ENCODE data around the gene ROR2.
"Not testable (repeated sequence)": the region's sequence is repeated elsewhere in the genome, so short reads cannot be mapped to it uniquely, and the experiment has no call there.

Gene ROR2

GRCh38 chr9:91949946-91950664 lies at the start of gene ROR2:
TSS of gene ROR2 (minus strand) at chr9:91950228.
- H3K27me3 Mint-ChIP-seq, result peaks cover 83% of the 10 kb centered on the region
- H3K4me1 Mint-ChIP-seq (ENCODE audit: low read depth), result peaks cover 10% of the 10 kb centered on the region
- no peaks in the 10 kb centered on the region for H3K36me3 Mint-ChIP-seq (ENCODE audit: low read depth)
- H3K27ac Mint-ChIP-seq, result no peak within 1 kb of the TSS
- intact Hi-C loops (cut with micrococcal nuclease), result loop anchor here (2.0 kb wide), 1 partner anchor 175 kb away; no protein-coding TSS in a partner anchor
- H3K9me3 Mint-ChIP-seq, result peaks cover 8% of the 10 kb centered on the region
- peak within 1 kb of the TSS; percentile 57 for H3K4me3 Mint-ChIP-seq

GRCh38 chr9:91995000-91995655 lies 45.1 kb upstream of the ROR2 start:
- no peak overlapping the region for H3K4me3 Mint-ChIP-seq
- H3K27ac Mint-ChIP-seq, result no peak overlapping the region
- H3K36me3 Mint-ChIP-seq (ENCODE audit: low read depth), result no peaks in the 10 kb centered on the region
- H3K4me1 Mint-ChIP-seq (ENCODE audit: low read depth), result peaks cover 8% of the 10 kb centered on the region
- peaks cover 27% of the 10 kb centered on the region for H3K27me3 Mint-ChIP-seq
- no peaks in the 10 kb centered on the region for H3K9me3 Mint-ChIP-seq
- intact Hi-C loops (cut with micrococcal nuclease), result no loop called here

GRCh38 chr9:91994422-91994821 lies 44.4 kb upstream of the ROR2 start:
- Mint-ChIP-seq H3K27me3 (peaks cover 27% of the 10 kb centered on the region), H3K36me3 (ENCODE audit: low read depth) (no peaks in the 10 kb centered on the region), H3K27ac (no peak overlapping the region), H3K9me3 (no peaks in the 10 kb centered on the region), H3K4me3 (no peak overlapping the region), H3K4me1 (ENCODE audit: low read depth) (peaks cover 15% of the 10 kb centered on the region)
- intact Hi-C loops (cut with micrococcal nuclease), result no loop called here

GRCh38 chr9:91992461-91993041 lies 42.5 kb upstream of the ROR2 start:
- no peak overlapping the region for H3K27ac Mint-ChIP-seq
- no peaks in the 10 kb centered on the region for H3K9me3 Mint-ChIP-seq
- peaks cover 17% of the 10 kb centered on the region for H3K4me1 Mint-ChIP-seq (ENCODE audit: low read depth)
- H3K4me3 Mint-ChIP-seq, result no peak overlapping the region
- peaks cover 28% of the 10 kb centered on the region for H3K27me3 Mint-ChIP-seq
- no peaks in the 10 kb centered on the region for H3K36me3 Mint-ChIP-seq (ENCODE audit: low read depth)
- intact Hi-C loops (cut with micrococcal nuclease), result no loop called here

GRCh38 chr9:91991721-91992341 lies 41.8 kb upstream of the ROR2 start:
- Mint-ChIP-seq H3K27ac (no peak overlapping the region), H3K4me1 (ENCODE audit: low read depth) (peaks cover 17% of the 10 kb centered on the region), H3K36me3 (ENCODE audit: low read depth) (no peaks in the 10 kb centered on the region), H3K27me3 (peaks cover 28% of the 10 kb centered on the region), H3K4me3 (no peak overlapping the region), H3K9me3 (no peaks in the 10 kb centered on the region)
- intact Hi-C loops (cut with micrococcal nuclease), result no loop called here

GRCh38 chr9:91986248-91986647 lies 36.2 kb upstream of the ROR2 start:
- no peaks in the 10 kb centered on the region for H3K36me3 Mint-ChIP-seq (ENCODE audit: low read depth)
- intact Hi-C loops (cut with micrococcal nuclease), result no loop called here
- peaks cover 6% of the 10 kb centered on the region for H3K9me3 Mint-ChIP-seq
- peaks cover 9% of the 10 kb centered on the region for H3K4me1 Mint-ChIP-seq (ENCODE audit: low read depth)
- H3K4me3 Mint-ChIP-seq, result no peak overlapping the region
- H3K27me3 Mint-ChIP-seq, result peaks cover 10% of the 10 kb centered on the region
- H3K27ac Mint-ChIP-seq, result no peak overlapping the region

GRCh38 chr9:91985692-91986091 lies 35.7 kb upstream of the ROR2 start:
- Mint-ChIP-seq H3K27me3 (peaks cover 8% of the 10 kb centered on the region), H3K27ac (no peak overlapping the region), H3K36me3 (ENCODE audit: low read depth) (no peaks in the 10 kb centered on the region), H3K4me1 (ENCODE audit: low read depth) (peaks cover 9% of the 10 kb centered on the region), H3K9me3 (peaks cover 9% of the 10 kb centered on the region), H3K4me3 (no peak overlapping the region)
- intact Hi-C loops (cut with micrococcal nuclease), result no loop called here

- intact Hi-C loops (cut with micrococcal nuclease), result loop anchor here (5.0 kb wide), 1 partner anchor 227 kb away; no protein-coding TSS in a partner anchor
- Mint-ChIP-seq H3K9me3 (peaks cover 9% of the 10 kb centered on the region), H3K4me3 (no peak overlapping the region), H3K4me1 (ENCODE audit: low read depth) (no peaks in the 10 kb centered on the region), H3K36me3 (ENCODE audit: low read depth) (no peaks in the 10 kb centered on the region), H3K27me3 (peaks cover 5% of the 10 kb centered on the region), H3K27ac (no peak overlapping the region)
Observed at GRCh38 chr9:91978740-91979414, 28.8 kb upstream of the ROR2 start.

GRCh38 chr9:91975254-91975653 lies 25.2 kb upstream of the ROR2 start:
- H3K36me3 Mint-ChIP-seq (ENCODE audit: low read depth); H3K9me3 Mint-ChIP-seq; H3K27ac Mint-ChIP-seq; H3K4me1 Mint-ChIP-seq (ENCODE audit: low read depth); H3K4me3 Mint-ChIP-seq: not testable (repeated sequence)
- peaks cover 11% of the 10 kb centered on the region for H3K27me3 Mint-ChIP-seq
- intact Hi-C loops (cut with micrococcal nuclease), result loop anchor here (5.0 kb wide), 1 partner anchor 223 kb away; no protein-coding TSS in a partner anchor

- Mint-ChIP-seq H3K9me3 (no peaks in the 10 kb centered on the region), H3K36me3 (ENCODE audit: low read depth) (no peaks in the 10 kb centered on the region)
- intact Hi-C loops (cut with micrococcal nuclease), result no loop called here
Observed at GRCh38 chr9:91972711-91973110, 22.7 kb upstream of the ROR2 start.

GRCh38 chr9:91972076-91972626 lies 22.1 kb upstream of the ROR2 start:
- intact Hi-C loops (cut with micrococcal nuclease), result no loop called here
- no peak overlapping the region for H3K4me3 Mint-ChIP-seq
- peaks cover 16% of the 10 kb centered on the region for H3K27me3 Mint-ChIP-seq
- H3K27ac Mint-ChIP-seq, result no peak overlapping the region
- H3K36me3 Mint-ChIP-seq (ENCODE audit: low read depth), result no peaks in the 10 kb centered on the region
- H3K9me3 Mint-ChIP-seq, result no peaks in the 10 kb centered on the region
- H3K4me1 Mint-ChIP-seq (ENCODE audit: low read depth), result no peaks in the 10 kb centered on the region

More at GRCh38 chr9:91972711-91973110, 22.7 kb upstream of the ROR2 start:
- Mint-ChIP-seq H3K27me3 (peaks cover 16% of the 10 kb centered on the region), H3K4me1 (ENCODE audit: low read depth) (no peaks in the 10 kb centered on the region), H3K27ac (no peak overlapping the region), H3K4me3 (no peak overlapping the region)

- H3K9me3 Mint-ChIP-seq, result no peaks in the 10 kb centered on the region
- H3K4me3 Mint-ChIP-seq, result no peak overlapping the region
- H3K4me1 Mint-ChIP-seq (ENCODE audit: low read depth), result no peaks in the 10 kb centered on the region
- intact Hi-C loops (cut with micrococcal nuclease), result no loop called here
- no peak overlapping the region for H3K27ac Mint-ChIP-seq
- H3K36me3 Mint-ChIP-seq (ENCODE audit: low read depth), result no peaks in the 10 kb centered on the region
- peaks cover 20% of the 10 kb centered on the region for H3K27me3 Mint-ChIP-seq
Observed at GRCh38 chr9:91967259-91967658, 17.2 kb upstream of the ROR2 start.

- Mint-ChIP-seq H3K9me3 (no peaks in the 10 kb centered on the region), H3K27ac (no peak overlapping the region), H3K4me1 (ENCODE audit: low read depth) (no peaks in the 10 kb centered on the region), H3K4me3 (no peak overlapping the region), H3K27me3 (peaks cover 17% of the 10 kb centered on the region), H3K36me3 (ENCODE audit: low read depth) (no peaks in the 10 kb centered on the region)
- intact Hi-C loops (cut with micrococcal nuclease), result no loop called here
Observed at GRCh38 chr9:91966503-91966902, 16.5 kb upstream of the ROR2 start.

Measured in dendritic cell treated with granulocyte-macrophage colony-stimulating factor and Interleukin-4, amounts not matched to agents 40 ng/mL and 50 ng/mL, for 4 days (primary cell).